ENCODE data around the gene ANAPC5.

The ANAPC5 gene

GRCh38 chr12:121297435-121297991, 54.7 kb downstream of the ANAPC5 start:
- peak overlapping the region; percentile 67 for H3K4me3 ChIP-seq (replicated peaks; ENCODE audit: low read depth, low read length)
- DNase-seq (ENCODE audit: low read depth) = peak; percentile 36
- TF ChIP-seq CTCF (IDR thresholded peaks at IDR 0.05; ENCODE audit: low read length, missing control alignments) = no peak

- peak within 1 kb of the TSS; percentile 79 for H3K4me3 ChIP-seq (replicated peaks; ENCODE audit: low read depth, low read length)
- DNase-seq (ENCODE audit: low read depth) = peak; percentile 77
- no peak for TF ChIP-seq CTCF (IDR thresholded peaks at IDR 0.05; ENCODE audit: low read length, missing control alignments)
Observed at GRCh38 chr12:121296618-121297434, 55.4 kb downstream of the ANAPC5 start, which contains the start of gene CAMKK2. CAMKK2 (minus strand) TSS chr12:121296709; CDS start chr12:121274526, 22,183 bp downstream.

GRCh38 chr12:121295746-121296617, 56.2 kb downstream of the ANAPC5 start:
- TF ChIP-seq CTCF (IDR thresholded peaks at IDR 0.05; ENCODE audit: low read length, missing control alignments) = no peak
- no peak for DNase-seq (ENCODE audit: low read depth)
- peak overlapping the region; percentile 79 for H3K4me3 ChIP-seq (replicated peaks; ENCODE audit: low read depth, low read length)

GRCh38 chr12:121295116-121295745, 57.0 kb downstream of the ANAPC5 start:
- DNase-seq (ENCODE audit: low read depth) = no peak
- no peak for TF ChIP-seq CTCF (IDR thresholded peaks at IDR 0.05; ENCODE audit: low read length, missing control alignments)
- peak overlapping the region; percentile 79 for H3K4me3 ChIP-seq (replicated peaks; ENCODE audit: low read depth, low read length)

- TF ChIP-seq CTCF (IDR thresholded peaks at IDR 0.05; ENCODE audit: low read length, missing control alignments) = no peak
- no peak for DNase-seq (ENCODE audit: low read depth)
- H3K4me3 ChIP-seq (replicated peaks; ENCODE audit: low read depth, low read length) = no peak overlapping the region
Observed at GRCh38 chr12:121294151-121294889, 57.9 kb downstream of the ANAPC5 start.

GRCh38 chr12:121293603-121294002, 58.6 kb downstream of the ANAPC5 start:
- no peak for DNase-seq (ENCODE audit: low read depth)
- no peak overlapping the region for H3K4me3 ChIP-seq (replicated peaks; ENCODE audit: low read depth, low read length)
- no peak for TF ChIP-seq CTCF (IDR thresholded peaks at IDR 0.05; ENCODE audit: low read length, missing control alignments)

All from fibroblast of pulmonary artery (primary cell).